GM21360 (cell line): Measurements from ENCODE around the gene GPR78.

Experiments
- ATAC-seq: cut with Tn5 transposase; IDR thresholded peaks from one replicate; pipeline ENCODE4 v1.9.1; 2021; ENCODE audit warnings: mild to moderate bottlenecking, moderate library complexity; ENCODE audit not compliant: unreplicated experiment

Gene GPR78, protein sequence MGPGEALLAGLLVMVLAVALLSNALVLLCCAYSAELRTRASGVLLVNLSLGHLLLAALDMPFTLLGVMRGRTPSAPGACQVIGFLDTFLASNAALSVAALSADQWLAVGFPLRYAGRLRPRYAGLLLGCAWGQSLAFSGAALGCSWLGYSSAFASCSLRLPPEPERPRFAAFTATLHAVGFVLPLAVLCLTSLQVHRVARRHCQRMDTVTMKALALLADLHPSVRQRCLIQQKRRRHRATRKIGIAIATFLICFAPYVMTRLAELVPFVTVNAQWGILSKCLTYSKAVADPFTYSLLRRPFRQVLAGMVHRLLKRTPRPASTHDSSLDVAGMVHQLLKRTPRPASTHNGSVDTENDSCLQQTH

DNA sequence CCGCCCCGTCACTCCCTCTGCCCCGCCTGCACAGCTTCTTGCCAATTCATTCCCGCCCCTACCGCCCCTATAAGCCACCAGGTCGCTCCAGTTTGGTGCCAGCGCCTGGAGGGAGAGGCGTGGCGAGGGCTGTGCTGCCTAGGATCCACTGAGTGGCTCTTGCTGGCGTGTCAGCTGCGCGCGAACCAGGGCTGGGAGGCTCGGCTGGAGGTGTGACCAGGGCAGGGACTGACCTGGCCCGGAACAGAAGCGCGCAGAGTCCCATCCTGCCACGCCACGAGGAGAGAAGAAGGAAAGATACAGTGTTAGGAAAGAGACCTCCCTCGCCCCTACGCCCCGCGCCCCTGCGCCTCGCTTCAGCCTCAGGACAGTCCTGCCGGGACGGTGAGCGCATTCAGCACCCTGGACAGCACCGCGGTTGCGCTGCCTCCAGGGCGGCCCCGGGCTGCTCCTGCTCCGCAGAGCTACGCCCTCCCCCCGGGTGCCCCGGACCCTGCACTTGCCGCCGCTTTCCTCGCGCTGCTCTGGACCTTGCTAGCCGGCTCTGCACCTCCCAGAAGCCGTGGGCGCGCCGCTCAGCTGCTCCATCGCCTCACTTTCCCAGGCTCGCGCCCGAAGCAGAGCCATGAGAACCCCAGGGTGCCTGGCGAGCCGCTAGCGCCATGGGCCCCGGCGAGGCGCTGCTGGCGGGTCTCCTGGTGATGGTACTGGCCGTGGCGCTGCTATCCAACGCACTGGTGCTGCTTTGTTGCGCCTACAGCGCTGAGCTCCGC, at the start of gene GPR78:
Gene GPR78 (plus strand): TSS at position 72 of the 773 bp plus-strand sequence. CDS start 591 bp downstream, at position 663.
- ATAC-seq, result no peak

DNA sequence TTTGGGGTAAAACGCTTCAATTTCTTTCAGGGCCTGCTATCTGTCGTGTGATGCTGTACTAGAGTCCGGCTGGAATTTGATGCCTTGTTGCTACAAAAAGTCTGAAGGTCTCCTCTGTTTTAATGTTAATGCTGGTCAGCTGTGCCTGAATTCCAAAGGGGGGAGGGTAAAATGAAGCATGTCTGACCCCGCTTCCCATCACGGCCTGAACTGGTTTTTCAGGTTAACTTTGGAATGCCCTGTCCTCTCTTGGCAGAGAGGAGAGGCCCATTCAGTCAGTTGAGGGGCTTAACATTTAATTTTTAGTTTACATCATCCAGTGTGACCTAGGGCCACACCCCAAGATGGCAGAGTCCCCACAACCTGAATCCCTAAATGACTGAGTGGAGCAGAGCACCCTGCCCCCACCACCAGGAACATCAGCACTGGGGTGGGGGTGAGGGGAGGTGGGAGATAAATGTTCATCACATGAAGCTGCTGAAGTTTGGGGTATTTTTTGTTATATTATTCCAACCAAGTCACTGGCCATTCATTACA, 47.9 kb upstream of the GPR78 start:
- no peak for ATAC-seq

DNA sequence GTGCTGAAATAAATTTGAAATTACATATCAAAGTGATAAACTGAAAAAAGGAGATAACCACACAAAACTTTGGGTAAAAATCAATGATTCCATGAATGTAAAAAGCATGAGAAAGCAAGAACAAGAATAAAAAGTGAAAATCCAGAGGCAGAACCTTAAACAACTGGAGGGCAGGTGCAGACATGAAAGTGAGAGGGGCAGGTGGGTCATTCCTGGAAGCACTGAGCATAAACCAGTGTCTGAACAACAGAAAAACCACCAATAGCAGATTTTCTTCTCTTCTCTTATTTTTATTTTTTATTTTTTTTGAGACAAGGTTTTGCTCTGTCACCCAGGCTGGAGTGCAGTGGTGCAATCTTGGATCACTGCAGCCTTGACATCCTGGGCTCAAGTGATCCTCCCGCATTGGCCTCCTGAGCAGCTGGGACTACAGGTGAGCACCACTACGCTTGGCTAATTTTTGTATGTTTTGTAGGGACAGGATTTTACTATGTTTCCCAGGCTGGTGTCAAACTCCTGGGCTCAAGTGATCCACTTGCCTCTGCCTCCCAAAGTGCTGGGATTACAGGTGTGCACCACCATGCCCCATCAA, 46.8 kb upstream of the GPR78 start:
- ATAC-seq, result no peak

DNA sequence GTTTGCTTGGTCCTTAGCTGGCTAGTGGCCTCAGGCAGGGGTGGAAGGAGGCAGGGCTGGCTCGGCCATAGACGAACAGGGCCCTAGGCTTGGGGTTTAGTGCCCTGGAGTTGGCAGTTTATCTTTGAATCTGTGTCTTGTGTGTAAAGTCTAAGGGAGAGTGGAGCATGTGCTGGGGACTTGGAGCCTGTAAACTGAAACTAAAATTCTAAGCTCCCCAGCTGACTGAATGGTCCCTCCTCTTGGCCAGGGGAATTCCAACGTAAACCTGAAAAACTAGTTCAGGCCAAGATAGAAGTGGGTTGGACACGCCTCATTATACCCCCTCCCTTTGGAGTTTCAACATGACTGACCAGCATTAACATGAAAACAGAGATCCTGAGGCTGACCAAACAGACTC, 46.1 kb upstream of the GPR78 start:
- peak; percentile 81 for ATAC-seq

DNA sequence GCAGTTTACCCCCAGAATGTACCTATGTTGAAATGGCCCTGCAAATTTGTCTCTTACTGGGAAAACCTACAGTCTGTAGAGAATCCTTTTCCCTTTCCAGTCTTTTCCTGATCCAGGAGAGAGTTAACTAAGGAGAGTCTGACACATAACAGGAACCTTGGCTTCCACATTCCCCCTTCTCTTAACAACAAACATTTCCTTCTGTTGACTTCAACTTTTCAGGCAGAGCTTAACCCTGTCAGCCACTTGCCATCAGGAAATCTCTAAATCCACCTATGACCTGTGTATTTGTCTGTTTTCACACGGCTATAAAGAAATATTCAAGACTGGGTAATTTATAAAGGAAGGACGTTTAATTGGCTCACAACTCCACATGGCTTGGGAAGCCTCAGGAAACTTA, 45.6 kb upstream of the GPR78 start:
- no peak for ATAC-seq

DNA sequence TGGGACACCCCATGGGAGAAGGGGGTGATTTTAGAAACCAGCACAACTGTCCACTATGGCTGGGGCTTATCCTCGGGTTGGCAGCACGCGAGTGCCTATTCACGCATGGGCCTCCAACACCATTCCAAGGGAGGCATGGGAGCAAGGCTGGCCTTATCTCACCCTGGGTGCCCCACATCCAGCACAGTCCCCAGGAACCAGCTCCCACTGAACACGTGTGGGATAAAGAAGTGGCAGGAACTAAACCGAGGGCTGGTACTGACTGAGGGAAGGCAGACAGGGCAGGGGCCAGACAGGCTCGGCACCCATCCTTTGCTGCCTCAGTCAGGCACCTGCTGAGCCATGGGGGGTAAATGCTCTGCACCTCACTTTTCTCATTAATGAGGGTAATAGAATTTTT, 43.7 kb upstream of the GPR78 start:
- no peak for ATAC-seq

DNA sequence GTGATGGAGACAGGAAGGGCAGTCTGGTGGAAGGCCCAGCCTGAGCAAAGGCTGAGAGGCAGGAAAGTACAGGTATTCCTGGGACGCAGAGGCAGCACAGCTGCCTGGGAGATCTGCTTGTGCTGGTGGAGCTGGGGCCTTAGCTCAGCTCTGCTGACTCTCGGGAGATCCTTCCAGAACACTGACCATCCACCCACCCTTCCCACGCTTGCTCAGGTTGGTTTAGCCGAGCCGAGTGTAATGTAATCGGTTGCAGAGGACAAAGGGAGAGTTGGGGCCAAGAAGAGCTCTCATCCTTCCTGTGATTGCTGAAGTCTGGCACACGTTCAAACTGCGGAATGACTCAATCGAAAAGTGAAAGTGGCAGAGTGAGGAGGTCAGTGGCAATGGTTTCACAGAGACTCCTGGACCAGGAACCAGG, 43.1 kb upstream of the GPR78 start:
- ATAC-seq, result no peak

DNA sequence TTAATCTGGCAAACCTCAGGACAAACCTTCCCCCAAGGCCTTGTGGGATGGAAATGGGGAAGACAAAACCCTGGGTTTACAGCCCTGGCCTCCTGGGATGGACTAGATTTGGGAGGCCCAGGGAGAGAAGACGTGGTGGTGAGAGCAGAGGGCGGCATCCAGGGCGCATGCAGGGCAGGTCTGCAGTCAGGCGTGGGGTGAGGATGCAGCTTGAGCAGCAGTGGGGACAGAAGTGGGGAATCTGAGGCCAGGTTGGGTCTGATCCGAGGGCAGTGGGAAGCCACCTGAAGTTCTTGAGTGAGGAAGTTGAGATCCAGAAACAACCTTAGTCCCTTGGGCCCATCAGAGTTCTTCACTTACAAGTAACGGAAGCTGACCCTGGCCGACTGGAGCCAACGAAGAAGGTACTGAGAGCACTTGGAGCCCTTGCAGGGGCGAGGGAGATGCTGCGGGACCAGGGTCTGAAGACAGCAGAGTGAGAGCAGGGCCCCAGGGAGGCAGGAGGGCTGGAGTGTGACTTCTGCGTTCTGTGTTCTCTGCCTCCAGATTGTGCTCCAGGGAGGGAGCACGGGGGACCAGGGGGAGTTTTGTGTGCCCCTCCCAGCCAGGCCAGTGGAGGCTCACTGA, 42.0 kb upstream of the GPR78 start:
- no peak for ATAC-seq

DNA sequence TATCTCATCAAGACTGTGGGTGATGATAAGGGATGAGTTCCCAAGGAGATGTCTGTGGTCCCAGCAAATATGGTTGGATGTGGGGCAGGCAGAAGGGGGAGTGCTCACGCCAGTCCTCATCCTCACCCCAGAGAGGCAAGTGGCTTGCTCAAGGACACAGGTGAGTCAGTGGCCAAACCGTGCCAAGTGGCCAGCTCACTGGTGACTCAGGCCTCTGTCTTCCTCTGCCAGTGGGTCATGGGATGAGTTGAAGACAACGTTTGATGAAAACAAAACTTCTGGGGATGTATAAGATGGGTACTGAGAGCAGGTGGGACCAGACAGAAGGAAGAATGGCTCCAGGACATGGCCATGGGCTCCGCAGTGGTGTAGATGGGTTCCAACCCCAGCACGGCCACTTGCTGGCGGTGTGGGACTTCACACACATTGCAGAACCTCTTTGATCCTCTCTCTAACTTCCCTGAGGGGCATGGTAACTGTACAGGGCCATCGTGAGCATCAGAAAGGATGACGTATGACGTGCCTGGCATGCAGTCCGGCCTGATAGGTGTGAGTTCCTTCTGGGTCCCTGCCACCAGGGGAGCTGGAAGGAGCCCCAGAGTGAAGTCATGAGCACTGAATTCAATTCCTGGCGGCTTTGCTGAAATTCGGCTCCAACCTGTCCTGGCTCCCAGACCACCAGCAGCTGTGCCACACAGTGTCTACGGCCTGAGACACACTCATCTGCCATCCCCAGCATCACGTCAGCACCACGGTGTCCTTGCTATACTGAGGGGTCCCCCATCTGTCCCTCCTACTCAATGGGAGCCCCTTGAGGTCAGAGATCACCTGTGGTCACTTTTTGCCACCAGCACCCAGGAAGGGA, 41.3 kb upstream of the GPR78 start:
- ATAC-seq, result no peak

DNA sequence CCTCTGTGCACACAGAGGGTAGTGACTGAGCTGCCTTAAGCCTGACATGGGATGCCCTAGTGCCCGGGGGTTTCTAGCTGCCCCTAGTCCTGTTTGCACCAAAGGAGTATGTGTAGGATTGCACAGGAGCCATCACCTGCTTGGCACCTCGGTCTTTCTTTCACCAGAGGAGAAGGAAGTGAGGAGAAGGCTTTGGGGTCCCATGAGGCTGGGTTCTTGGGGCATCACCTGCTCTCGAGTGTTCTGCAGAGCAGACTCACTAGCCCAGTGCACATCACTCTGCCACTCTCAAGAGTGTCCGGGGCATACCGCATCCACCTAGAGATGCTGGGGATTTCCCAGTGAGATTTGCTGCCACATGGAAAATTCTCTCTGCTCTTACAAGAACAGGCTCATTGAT, 40.5 kb upstream of the GPR78 start:
- no peak for ATAC-seq

DNA sequence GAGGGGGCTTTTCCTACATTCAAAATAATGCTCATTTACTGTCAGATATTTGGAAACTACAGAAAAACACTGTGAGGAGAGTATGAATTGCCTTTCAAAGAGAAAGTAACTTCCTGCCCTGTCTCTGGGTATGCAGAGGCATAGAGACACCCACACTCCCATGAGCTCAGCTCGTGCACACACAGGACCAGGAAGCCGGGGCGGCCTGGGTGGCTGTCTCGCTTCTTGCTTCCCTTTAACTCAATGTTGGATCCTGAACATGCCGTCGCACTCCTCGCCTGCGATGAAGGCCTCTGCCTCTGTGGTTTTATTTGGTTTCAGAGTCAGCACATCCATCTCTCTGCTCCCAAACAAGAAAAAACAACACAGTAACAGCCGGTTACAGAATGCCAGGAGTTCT, 40.1 kb upstream of the GPR78 start:
- no peak for ATAC-seq

DNA sequence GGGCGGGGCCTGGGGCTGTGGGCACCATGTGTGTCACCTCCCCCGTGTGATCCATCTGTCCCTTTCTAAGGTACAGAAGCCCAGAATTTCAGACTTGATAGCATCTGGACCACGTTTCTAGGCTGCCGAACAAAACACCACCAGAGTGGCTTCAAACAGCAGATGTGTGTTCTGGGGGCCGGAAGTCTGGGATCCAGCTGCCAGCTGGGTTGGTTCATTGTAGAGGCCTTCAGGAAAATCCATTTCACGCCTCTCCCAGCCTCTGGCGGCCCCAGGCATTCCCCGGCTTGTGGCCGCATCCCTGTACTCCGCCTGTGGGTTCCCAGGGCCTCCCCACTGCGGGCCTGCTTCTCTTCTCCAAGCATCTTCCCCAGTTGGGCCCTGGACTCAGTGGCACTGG, 39.6 kb upstream of the GPR78 start:
- ATAC-seq, result no peak

DNA sequence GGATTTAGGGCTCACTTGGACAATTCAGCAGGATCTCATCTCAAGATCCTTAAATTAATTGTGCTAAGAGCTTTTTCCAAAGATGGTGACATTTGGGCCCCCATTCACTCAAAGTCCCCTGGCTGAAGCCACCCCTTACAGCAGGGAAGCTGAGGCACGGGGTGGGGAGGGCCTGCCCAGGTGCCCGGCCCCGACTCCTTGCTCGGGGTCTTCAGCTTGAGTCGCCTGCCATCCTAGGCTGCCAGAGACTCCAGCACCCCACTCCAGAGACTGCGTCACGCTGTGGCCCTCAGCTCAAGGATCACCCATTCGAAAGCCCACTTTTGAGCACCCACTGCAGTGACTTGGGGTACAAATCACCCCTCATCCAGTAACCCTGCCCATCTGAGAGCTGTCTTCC, 39.2 kb upstream of the GPR78 start:
- ATAC-seq, result no peak

DNA sequence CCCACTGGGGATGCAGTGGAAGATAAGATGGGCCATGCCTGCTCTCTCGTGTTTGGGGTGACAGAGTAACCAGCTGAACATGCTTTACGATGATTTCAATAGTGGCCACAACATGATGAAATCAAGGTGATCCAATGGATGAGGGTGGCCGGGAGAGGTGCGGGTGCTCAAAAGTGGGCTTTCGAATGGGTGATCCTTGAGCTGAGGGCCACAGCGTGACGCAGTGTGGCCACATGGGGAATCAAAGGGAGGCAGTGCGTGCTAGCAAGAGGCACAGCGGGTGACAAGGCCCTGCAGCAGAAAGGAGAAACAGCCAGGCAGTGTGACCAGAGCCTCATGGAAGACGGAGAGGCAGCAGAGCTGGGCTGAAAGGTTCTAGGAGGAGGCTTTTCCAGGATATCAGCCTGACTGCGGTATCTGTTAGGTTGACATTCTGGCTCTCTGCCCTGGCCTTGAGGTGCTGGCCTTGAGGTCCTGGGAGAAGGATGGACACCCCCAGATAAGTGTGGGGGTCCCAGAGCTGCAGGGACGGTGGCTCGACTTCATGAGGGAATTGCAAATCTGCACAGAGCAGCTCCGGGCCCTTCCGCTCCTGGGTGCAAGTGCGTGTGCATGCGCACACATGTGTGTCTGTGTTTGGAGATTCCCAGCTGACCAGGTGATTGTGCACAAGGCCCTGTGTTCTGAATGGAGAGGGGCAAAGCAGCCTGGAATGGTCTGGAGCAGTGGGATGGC, 38.0 kb upstream of the GPR78 start:
- no peak for ATAC-seq

DNA sequence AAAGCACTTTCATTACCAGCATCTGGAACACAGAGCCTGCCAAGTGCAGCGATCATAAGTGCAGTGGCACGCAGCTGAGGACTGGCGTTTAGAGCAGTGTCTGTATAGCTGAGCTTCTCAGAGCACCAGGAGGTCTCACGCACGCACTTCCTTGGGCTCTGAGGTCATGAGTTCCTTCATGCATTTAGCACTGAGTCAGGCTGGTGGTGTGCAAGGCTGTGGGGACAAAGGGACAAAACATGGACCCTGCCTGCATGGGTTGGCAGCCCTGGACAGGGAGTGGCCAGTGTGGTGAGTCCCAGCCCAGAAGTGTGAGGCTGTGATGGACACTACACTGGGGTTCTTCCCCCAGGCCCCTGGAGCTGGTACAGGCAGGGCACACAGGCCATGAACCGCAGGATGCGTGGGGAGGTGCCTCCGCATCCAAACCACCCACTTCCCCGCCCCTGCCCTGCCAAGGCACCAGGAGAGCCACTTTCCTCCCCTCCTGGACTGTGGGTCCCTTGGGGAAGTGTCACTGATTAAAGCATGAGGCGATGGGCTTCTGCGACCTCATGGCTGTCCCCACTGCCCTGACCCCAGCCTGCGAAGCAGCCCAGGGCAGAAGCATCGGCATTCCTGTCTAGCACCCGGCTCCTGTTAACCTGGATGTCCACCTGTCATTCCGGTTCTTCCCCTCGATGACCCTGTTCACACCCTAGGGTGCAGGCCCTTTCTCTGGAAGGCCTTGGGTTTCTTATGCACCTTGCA, 37.2 kb upstream of the GPR78 start:
- no peak for ATAC-seq

DNA sequence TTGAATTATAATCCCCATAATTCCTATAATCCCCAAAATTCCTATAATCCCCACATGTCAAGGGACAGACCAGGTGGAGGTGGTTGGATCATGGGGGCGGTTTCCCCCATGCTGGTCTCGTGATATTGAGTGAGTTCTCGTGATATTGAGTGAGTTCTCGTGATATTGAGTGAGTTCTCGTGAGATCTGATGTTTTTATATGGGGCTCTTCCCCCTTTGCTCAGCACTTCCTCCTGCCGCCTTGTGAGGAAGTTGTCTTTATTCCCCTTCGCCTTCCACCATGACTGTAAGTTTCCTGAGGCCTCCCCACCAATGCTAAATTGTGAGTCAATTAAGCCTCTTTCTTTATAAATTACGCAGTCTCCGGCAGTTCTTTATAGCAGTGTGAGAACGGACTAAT, 36.6 kb upstream of the GPR78 start:
- ATAC-seq, result no peak

DNA sequence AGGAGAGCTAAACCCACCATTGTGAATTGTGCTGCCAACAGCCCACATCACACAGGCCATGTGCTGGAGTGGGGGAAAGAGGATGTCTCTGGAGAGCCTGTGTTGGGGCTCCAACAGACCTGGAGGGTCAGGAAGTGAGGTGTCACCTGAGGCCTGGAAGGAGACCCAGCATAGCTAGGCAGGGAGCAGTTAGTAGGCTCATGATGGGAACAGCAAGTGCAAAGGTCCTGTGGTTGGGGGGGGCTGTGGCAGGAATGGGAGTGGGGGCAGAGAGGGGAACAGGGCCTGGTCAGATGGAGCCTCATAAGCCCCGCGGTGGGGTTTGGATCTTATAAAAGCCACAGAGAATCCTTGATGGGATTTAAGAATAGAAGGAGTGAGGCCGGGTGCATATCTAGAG, 35.9 kb upstream of the GPR78 start:
- ATAC-seq, result no peak

DNA sequence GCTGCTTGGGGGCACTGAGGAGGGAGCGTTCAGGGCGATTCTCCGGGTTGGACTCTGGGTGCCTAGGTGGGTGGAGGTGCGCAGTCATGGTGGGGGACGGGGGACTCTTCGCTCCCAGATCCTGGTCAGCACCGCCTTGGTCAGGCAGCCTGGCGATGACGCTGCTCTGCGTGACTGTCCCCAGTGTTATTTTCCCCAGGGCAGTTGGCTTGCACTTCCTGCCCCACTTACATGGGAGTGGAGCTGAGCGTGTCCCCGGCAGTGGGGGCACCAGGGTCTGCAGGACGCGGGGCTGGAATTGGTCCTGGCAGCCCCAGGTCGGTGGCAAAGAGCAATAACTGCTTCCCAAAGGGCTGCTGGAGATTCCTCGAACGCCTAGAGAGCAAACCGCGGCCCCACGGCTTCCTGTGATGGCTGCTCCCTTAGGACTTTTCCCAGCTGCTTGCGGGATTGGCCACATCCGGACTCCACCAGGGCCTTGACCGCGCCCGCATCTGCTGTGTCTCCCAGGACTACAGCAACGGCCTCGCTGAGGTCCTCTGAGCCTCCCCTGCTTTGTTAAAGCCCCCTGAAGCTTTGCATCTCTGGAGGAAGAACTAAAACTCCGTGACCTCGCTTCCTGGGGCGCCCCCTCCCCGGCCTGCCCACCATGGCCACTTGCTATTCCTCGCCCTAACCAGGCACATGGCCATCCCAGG, 35.3 kb upstream of the GPR78 start:
- ATAC-seq, result no peak

DNA sequence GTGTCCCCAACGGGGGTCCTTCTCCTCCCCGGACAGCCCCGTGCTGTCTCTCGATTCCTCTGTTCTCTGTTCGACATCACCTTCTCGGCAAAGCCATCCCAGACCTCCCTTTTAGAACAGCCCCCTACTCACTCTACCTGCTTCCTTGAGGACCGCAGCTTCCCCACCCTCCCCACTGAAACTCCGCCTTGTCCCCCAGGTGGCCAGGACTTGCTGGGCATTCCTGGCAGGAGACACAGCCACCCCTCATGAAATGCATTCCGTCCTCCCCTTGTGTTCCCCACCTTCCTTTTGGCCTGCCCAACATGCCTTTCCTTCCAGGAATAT, 34.8 kb upstream of the GPR78 start:
- ATAC-seq, result no peak
